T-helper 17 cell (primary cell): ENCODE data around the gene LRRC4B. TPM values are rescaled to one million over a fixed set of nuclear protein-coding genes. Genes with fewer than 3 reads are reported as not detected.

Source experiments
- ATAC-seq: fragments of 150-1000 bp; cut with Tn5 transposase; 2 replicates; pipeline ENCODE4 v1.10.0; 2021; ENCODE audit warnings: mild to moderate bottlenecking, moderate library complexity
- DNase-seq, 3 donors: peaks; one replicate each; pipeline versions ENCODE4 v3.0.0 to v3.0.0-alpha.2; 2020 to 2021
- H3K9me3 ChIP-seq: one replicate; pipeline ENCODE4 v1.7.0; 2013; ENCODE audit warnings: low read length, mild to moderate bottlenecking; ENCODE audit not compliant: control insufficient read depth, poor library complexity, severe bottlenecking
- H3K27ac Mint-ChIP-seq: one replicate; pipeline ENCODE4 v1.8.0; 2022; ENCODE audit warnings: mild to moderate bottlenecking, moderate library complexity, mixed read lengths
- H3K27me3 Mint-ChIP-seq: one replicate; pipeline ENCODE4 v1.8.0; 2022; ENCODE audit warnings: mixed read lengths
- H3K36me3 Mint-ChIP-seq: one replicate; pipeline ENCODE4 v1.8.0; 2022; ENCODE audit warnings: low read depth, mixed read lengths
- H3K4me1 Mint-ChIP-seq: one replicate; pipeline ENCODE4 v1.8.0; 2022; ENCODE audit warnings: mild to moderate bottlenecking, mixed read lengths
- H3K4me3 Mint-ChIP-seq: one replicate; pipeline ENCODE4 v1.8.0; 2022; ENCODE audit warnings: mild to moderate bottlenecking, moderate library complexity, mixed read lengths
- total RNA-seq, 4 donors: library from RNA in 2 of 4; stranded (reverse) in 2 of 4; gene quantifications; one replicate each; pipeline ENCODE4 v1.2.3 and lab custom pipeline; 2022 to 2026

Gene LRRC4B
- total RNA-seq, 2 donors from 2014 or later: not detected

DNA sequence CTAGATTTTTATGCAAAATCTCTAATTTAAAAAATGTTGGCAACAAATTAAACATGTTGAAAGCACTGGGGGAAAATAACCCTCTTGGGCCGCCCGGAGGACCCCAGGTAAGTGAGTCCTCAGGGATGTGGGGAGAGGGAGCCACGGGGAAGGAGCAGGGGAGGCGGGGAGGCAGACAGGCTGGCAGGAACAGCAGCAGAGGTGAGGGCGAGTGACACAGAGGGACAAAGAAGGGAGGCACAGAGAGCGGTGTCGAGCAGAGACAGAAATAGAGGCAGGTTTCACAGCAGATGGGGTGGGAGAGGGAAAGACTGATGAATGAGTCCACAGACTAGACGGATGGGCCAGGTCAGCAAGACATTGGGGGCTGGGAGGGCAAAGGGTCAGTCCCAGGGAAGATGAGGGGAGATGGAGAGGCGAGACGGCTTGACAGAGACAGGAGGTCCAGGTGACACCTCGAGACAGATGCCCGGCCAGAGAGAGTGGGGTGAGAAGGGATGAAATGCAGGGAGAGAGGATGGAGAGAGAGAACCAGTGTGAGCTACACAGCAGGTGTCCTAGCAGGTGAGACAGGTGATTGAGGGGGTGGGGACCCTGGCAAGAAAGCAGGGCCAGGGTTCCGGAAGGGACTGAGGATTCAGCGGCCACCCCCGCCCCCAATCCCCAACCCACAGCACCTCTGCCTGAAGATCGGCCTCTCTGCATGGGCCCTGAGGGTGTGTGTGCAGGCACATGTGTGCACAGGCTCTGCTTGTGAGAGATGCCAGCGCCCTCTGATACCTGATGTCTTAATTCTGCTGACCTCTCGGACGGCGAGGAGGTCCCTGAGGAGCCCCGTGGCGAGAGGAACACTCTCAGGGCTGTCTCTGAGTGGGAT lies 3.8 kb downstream of the LRRC4B start:
- DNase-seq: no peak
- no peak for ATAC-seq
- no peaks in the 10 kb centered on the region for H3K9me3 ChIP-seq
- Mint-ChIP-seq H3K4me1 (peaks cover 22% of the 10 kb centered on the region), H3K36me3 (peaks cover 11% of the 10 kb centered on the region), H3K4me3 (no peak overlapping the region), H3K27ac (no peak overlapping the region), H3K27me3 (peaks cover 49% of the 10 kb centered on the region)

DNA sequence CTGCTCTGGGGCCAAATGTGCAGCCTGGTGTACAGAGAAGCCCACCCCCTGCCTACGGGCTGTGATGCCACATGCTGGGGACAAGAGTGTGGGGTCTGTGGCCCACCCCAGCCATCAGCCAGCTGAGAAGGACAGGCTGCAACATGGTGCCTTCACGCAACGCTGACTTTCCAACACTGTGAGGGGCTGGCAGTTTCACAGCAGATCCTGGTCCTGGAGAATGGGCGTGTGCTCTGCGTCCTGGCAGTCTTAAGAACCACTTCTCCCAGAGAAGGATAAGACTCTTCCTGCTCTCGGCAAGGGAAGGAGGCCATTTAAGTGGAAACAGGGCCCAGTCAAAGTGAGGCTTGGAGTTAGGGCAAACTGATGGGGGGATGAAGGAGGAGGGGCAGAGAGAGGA lies 4.6 kb downstream of the LRRC4B start:
- no peak overlapping the region for H3K4me3 Mint-ChIP-seq
- ATAC-seq (no peak), DNase-seq (no peak)
- peaks cover 51% of the 10 kb centered on the region for H3K27me3 Mint-ChIP-seq
- peaks cover 17% of the 10 kb centered on the region for H3K4me1 Mint-ChIP-seq
- H3K36me3 Mint-ChIP-seq: peaks cover 11% of the 10 kb centered on the region
- H3K27ac Mint-ChIP-seq: no peak overlapping the region
- H3K9me3 ChIP-seq: no peaks in the 10 kb centered on the region

DNA sequence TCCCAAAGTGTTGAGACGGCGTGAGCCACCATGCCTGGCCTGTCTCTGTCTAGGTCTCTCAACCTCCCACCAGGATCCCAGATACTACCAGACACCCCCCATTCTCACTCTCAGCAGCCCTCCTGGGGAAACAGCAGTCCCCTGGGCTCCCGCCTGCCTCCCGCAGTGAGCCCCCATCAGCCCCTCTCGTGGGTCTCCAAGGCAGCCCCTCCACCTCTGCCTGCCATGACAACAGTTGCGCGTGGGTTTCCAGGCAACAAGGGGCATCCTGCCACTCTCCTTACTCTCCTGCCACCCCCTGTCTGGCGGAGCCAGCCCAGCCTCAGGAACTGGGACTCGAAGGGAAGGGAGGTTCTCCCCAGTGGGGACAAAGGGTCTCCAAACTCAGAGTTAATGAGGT lies 5.2 kb downstream of the LRRC4B start:
- Mint-ChIP-seq H3K27me3 (peaks cover 57% of the 10 kb centered on the region), H3K27ac (no peak overlapping the region), H3K4me1 (peaks cover 17% of the 10 kb centered on the region), H3K36me3 (peaks cover 11% of the 10 kb centered on the region), H3K4me3 (no peak overlapping the region)
- H3K9me3 ChIP-seq: no peaks in the 10 kb centered on the region
- DNase-seq: no peak
- ATAC-seq: no peak

DNA sequence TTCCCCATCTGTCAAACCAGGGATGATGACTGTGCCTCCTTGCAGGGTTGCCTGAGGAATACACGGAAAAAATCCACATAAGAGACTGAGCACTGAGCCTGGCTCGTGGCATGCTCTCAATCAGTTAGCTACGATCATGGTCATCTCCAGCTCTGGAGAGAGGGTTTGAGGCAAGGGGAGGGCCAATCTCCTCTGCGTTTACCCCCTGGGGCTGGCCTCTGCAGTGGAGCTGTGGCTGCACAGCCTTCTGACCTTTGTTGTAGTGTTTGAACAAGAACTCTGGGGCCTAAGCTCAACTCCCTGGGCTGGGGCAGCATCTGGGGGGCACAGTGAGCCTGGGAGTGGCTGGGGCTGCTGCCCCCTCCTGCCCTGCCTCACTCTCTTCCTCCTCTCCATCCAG lies 5.9 kb downstream of the LRRC4B start:
- H3K36me3 Mint-ChIP-seq: peaks cover 11% of the 10 kb centered on the region
- H3K9me3 ChIP-seq: no peaks in the 10 kb centered on the region
- DNase-seq (no peak), ATAC-seq (no peak)
- H3K27ac Mint-ChIP-seq: no peak overlapping the region
- H3K27me3 Mint-ChIP-seq: peaks cover 59% of the 10 kb centered on the region
- no peak overlapping the region for H3K4me3 Mint-ChIP-seq
- peaks cover 17% of the 10 kb centered on the region for H3K4me1 Mint-ChIP-seq

DNA sequence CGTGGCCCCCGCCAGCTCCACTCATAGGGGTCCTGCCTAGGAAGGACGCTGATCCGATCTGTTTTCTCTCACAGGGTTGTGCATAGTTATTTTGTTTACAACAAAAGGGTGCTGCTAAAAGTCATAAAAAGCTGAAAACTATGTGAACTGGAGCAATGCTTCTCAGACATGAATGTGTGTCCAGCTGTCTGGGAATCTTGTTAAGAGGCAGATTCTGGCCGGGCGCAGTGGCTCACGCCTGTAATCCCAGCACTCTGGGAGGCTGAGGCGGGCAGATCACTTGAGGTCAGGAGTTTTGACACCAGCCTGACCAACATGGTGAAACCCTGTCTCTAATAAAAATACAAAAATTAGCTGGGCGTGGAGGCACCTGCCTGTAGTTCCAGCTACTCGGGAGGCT lies 8.6 kb downstream of the LRRC4B start:
- peaks cover 55% of the 10 kb centered on the region for H3K27me3 Mint-ChIP-seq
- peaks cover 15% of the 10 kb centered on the region for H3K36me3 Mint-ChIP-seq
- H3K27ac Mint-ChIP-seq: no peak overlapping the region
- no peak for ATAC-seq
- no peak for DNase-seq
- H3K4me3 Mint-ChIP-seq: no peak overlapping the region
- peaks cover 15% of the 10 kb centered on the region for H3K4me1 Mint-ChIP-seq
- H3K9me3 ChIP-seq: no peaks in the 10 kb centered on the region

DNA sequence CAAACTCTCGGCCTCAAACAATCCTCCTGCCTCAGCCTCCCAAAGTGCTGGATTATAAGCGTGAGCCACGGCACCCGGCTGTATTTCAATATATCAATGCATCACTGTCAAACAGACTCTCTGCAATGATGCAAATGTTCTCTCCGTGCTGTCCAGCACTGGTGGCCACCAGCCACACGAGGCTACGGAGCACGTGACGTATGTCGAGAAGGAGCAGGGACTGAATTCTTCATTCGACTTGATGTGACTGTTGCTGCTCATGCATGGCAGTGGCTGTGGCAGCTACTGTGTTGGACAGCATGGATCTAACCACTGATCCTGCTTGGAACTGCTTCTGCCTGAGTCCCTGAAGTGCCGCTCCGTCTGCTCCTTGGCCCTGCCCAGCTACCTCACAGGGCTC lies 9.8 kb downstream of the LRRC4B start:
- ATAC-seq (no peak), DNase-seq (no peak)
- no peak overlapping the region for H3K4me3 Mint-ChIP-seq
- peaks cover 8% of the 10 kb centered on the region for H3K4me1 Mint-ChIP-seq
- H3K27ac Mint-ChIP-seq: no peak overlapping the region
- peaks cover 7% of the 10 kb centered on the region for H3K36me3 Mint-ChIP-seq
- peaks cover 55% of the 10 kb centered on the region for H3K27me3 Mint-ChIP-seq
- no peaks in the 10 kb centered on the region for H3K9me3 ChIP-seq

DNA sequence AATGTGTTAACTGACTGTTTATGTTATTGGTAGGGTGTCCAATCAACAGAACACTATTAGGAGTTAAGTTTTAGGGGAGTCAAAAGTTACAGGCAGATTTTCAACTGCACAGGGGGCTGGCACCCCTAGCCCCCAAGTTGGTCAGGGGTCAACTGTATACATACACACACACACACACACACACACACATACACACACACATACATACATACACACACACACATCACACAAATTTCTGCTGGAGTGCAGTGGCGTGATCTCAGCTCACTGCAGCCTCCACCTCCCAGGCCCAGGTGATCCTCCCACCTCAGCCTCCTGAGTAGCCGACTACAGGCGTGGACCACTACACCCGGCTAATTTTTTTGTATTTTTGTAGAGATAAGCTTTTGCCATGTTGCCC lies 10.2 kb downstream of the LRRC4B start:
- H3K9me3 ChIP-seq: no peaks in the 10 kb centered on the region
- peaks cover 55% of the 10 kb centered on the region for H3K27me3 Mint-ChIP-seq

DNA sequence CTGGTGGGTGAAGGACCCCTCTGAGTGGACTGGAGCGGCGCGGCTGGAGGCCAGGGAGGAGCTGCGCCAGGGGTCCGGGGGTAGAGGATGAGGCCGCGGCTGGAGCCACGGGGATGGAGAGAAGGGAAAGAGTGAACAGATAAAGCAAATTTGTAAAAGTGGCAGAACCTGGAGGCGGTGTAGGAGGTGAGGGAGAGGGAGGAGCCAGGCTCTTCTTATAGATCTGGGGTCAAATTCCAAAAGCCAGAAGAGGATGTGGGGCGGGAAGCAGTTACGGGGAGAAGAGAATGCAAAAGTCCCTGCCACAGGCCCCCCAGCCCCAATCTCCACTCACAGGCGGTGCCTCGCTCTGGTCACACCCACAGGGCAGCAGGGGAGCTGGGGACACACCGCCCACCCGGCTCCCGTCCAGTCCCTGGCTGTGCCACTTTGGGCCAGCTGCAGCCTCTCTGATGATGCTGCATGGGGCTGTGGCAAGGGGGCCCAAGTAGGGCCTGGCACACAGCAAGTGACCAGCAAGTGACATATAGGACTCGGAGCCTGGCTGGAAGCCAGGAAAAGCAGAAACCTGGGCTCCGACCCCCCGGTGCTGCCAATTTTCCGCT lies 11.1 kb downstream of the LRRC4B start:
- Mint-ChIP-seq H3K36me3 (peaks cover 14% of the 10 kb centered on the region), H3K27me3 (peaks cover 63% of the 10 kb centered on the region), H3K4me3 (peak overlapping the region; percentile 96), H3K27ac (no peak overlapping the region), H3K4me1 (peaks cover 11% of the 10 kb centered on the region)
- ATAC-seq (no peak), DNase-seq (no peak)
- no peaks in the 10 kb centered on the region for H3K9me3 ChIP-seq

More for the DNA sequence above, 10.2 kb downstream of the LRRC4B start:
- H3K36me3 Mint-ChIP-seq: peaks cover 11% of the 10 kb centered on the region
- no peak for ATAC-seq
- peaks cover 8% of the 10 kb centered on the region for H3K4me1 Mint-ChIP-seq
- no peak for DNase-seq
- no peak overlapping the region for H3K4me3 Mint-ChIP-seq
- no peak overlapping the region for H3K27ac Mint-ChIP-seq

DNA sequence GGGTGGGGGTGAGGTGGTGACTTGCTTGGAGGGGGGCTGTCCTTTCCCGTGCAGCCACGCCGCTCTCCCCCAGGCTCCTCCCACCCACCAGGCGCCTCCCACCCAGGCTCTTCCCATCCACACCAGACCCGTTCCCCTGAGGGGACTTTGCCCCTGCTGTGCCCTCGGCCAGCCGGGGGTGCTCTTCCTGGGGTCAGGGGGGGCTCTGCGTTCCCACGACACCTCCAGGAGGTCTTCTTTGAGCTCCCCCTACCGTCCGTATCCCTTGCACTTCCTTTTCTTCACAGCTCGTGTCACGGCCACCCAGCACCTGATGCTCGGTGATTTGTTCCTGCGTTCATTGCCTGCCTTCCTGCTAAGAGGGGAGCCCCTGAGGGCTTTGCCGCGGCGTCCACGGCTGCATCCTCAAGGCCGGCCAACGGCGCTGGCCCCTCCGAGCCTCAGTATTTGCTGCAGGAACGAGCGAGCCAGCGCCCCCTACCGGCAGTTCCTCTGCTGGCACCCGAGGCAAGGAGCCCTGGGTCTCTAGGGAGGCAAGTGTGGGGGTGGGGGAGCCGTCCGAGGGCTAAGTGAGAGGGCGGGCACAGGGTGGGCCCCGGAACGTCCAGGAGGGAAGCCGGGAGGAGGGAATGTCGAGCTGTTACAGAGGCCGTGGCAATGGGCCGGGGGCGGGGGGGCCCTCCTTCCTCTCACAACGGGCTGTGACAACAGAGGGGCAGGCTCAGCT lies 11.8 kb downstream of the LRRC4B start:
- peaks cover 12% of the 10 kb centered on the region for H3K4me1 Mint-ChIP-seq
- ATAC-seq (peak; percentile 79), DNase-seq (peak; percentile 53 to 75 (median 61))
- H3K27ac Mint-ChIP-seq: no peak overlapping the region
- peak overlapping the region; percentile 96 for H3K4me3 Mint-ChIP-seq
- H3K36me3 Mint-ChIP-seq: peaks cover 17% of the 10 kb centered on the region
- H3K9me3 ChIP-seq: no peaks in the 10 kb centered on the region
- peaks cover 67% of the 10 kb centered on the region for H3K27me3 Mint-ChIP-seq

DNA sequence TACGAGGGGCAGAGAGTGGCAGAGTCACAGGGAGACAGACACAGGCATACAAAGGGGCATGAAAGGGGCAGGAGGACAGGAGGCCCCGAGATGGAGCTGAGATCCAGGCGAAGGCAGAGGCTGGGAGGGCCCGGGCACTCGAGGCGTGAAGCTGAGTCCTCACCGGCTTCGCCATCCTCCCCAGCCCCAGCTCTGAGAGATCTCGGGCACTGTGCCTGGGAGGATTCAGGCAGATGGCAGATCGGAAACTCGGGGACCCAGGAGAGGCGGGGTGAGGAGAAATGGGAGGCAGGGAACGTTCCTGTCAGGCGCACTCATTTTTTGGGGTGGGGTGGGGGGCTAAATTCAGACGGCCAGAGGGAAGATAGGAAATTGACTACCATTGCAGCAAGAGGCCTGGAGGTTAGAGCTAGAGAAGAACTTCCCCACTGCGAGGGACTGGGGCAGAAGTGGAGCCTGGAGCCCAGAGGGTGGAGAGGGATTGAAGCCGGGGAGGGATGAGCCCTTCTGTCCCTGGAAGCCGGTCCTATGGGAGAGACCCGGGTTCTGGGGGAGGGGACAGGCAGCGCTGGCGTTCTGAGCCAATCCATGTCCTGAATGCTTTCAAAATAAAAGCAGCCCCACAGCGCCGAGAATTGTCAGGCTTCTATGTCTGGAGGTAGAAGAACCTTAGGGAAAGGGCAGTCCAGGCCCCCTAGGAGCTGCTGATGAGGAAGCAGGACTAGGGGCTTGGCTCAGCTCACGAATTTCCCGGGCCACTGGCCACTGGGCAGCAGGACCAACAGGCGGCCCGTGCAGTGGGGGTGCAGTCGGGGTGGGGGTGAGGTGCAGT lies 12.6 kb downstream of the LRRC4B start:
- H3K9me3 ChIP-seq: no peaks in the 10 kb centered on the region
- ATAC-seq (no peak), DNase-seq (no peak)
- Mint-ChIP-seq H3K4me1 (peaks cover 12% of the 10 kb centered on the region), H3K27me3 (peaks cover 67% of the 10 kb centered on the region), H3K27ac (no peak overlapping the region), H3K36me3 (peaks cover 17% of the 10 kb centered on the region), H3K4me3 (peak overlapping the region; percentile 96)

DNA sequence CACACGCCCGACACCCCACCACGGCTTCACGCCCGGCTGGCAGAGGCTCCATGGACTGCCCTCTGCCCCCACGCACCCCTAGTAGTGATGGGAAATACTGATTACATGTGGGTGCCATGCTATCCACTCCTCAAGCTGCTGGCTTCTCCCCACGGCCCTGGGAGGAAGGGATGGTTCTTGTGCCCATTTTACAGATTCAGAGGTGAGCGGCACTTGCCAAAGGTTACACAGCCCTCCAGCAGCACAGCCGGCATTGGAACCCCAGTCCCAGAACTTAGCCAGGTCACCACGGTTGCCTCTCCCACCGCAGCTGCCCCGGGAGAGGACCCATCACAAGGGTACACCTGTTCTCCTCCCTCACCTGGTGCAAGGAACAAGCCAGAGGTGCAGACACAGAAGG lies 13.2 kb downstream of the LRRC4B start:
- Mint-ChIP-seq H3K27ac (no peak overlapping the region), H3K4me1 (peaks cover 12% of the 10 kb centered on the region), H3K27me3 (peaks cover 74% of the 10 kb centered on the region), H3K36me3 (peaks cover 17% of the 10 kb centered on the region), H3K4me3 (peak overlapping the region; percentile 96)
- H3K9me3 ChIP-seq: no peaks in the 10 kb centered on the region
- ATAC-seq (no peak), DNase-seq (no peak)

DNA sequence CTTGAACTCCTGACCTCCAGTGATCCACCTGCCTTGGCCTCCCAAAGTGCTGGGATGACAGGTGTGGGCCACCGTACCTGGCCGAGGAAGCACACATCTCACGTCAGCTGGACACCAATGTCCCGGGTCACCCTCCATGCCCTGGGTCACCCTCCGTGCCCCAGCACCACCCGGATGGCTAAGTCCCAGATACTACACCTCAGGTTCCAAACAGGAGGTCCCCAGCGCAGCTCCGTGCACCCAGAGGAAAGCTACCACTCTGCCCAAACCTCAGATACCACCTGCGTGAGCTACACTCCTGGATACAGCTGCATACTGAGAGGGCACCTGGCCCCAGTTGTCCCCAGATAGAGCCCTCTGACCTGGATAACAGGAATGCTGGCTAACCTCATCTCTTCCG lies 14.0 kb downstream of the LRRC4B start:
- peaks cover 12% of the 10 kb centered on the region for H3K4me1 Mint-ChIP-seq
- H3K4me3 Mint-ChIP-seq: no peak overlapping the region
- H3K27ac Mint-ChIP-seq: no peak overlapping the region
- ATAC-seq: no peak
- H3K9me3 ChIP-seq: no peaks in the 10 kb centered on the region
- DNase-seq: no peak
- H3K27me3 Mint-ChIP-seq: peaks cover 70% of the 10 kb centered on the region
- peaks cover 17% of the 10 kb centered on the region for H3K36me3 Mint-ChIP-seq
